Daoy (cell line): ENCODE measurements around the gene MAML3. TPM values are rescaled to one million over a fixed set of nuclear protein-coding genes. Genes with fewer than 3 reads are reported as not detected.
"Not testable (repeated sequence)": the region's sequence is repeated elsewhere in the genome, so short reads cannot be mapped to it uniquely, and the experiment has no call there.

ENCODE experiments used
- DNase-seq: peaks from one replicate; pipeline ENCODE4 v3.0.0-alpha.2; 2015; ENCODE audit warnings: low read depth
- total RNA-seq: library from RNA; depleted of rRNA; stranded (reverse); fragments of >200 nt; shearing (Covaris generic); gene quantifications from 2 replicates; pipeline ENCODE4 v1.2.3, GENCODE V29; 2014

Gene MAML3
- total RNA-seq, 1 experiment from 2014 or later = 2.7 TPM

GRCh38 chr4:139732991-139733570 is 420.9 kb downstream of the MAML3 start:
- no peak for DNase-seq

GRCh38 chr4:139728840-139729239 is 425.1 kb downstream of the MAML3 start:
- no peak for DNase-seq

GRCh38 chr4:139728146-139728545 is 425.8 kb downstream of the MAML3 start:
- no peak for DNase-seq

- no peak for DNase-seq
Observed at GRCh38 chr4:139726615-139727014, 427.4 kb downstream of the MAML3 start.

DNA sequence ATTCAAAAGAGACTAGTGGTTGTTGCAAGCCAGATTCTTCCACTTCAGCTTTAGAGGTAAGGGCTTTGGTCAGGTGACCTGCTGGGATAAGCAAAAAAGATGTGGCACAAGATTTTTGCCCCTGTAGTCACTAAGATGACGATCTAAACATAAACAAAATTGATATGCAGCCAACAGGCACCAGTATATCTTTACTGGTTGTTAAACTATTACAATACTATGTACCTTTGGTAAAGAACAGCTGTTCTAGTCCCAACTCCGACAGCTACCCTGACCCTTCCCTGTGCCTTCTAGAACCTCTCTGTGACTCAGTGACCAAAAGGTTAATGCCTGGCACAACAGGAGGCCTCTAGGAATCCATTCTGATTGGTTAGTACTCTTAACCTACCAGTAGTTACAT is 428.7 kb downstream of the MAML3 start:
- DNase-seq = no peak

DNA sequence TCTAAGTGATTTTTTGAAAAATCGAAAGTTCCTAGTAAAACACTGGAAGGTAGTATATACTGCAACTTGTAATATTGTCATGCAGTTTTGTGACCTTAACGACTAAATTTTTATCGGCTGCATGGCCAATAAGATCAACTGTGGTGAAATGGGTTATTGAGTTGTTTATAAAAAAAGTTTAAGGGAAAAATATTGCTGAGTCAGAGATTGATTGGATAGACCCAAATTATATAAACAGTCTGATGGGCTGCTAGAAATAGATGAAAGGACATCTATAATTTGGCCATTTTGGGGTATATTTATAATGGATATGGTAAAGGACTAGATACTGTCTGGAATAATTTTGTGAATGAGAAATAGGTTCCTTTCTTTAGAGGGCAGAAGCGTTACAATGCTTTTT is 432.2 kb downstream of the MAML3 start:
- DNase-seq = no peak

GRCh38 chr4:139720806-139721205 is 433.2 kb downstream of the MAML3 start:
- DNase-seq = no peak

DNA sequence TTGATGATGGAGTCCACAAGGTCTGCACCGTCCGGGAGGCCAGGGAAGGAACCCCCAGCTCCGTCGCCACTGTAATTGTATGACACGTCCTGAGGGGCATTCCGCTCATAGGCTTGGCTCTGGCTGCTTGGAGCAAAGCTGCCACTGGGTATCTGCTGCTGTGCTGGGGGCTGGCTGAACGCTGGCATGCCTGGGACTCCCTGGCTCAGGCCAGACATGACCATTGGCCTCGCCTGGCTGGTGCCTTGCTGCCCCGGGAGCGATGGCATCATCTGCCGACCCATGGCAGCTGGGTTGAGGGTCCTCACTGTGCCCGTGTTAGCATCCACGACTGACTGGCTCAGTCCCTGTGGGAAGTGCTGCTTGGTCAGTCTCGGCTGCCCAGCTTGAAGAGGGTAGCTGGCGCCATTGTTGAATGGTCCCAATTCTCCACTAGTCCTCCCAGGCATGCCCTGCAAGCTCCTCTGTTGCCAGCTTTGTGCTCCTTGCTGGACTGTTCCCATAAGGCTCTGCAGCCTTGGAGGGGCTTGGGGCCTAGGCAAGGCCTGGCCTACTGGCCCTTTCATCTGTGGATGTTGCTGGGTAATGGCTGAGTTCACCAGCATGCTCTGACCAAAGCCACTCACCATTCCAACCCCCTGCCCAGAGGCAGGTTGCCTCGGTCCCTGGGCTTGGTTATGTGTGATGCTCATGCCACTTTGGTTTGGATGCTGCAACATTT is 434.4 kb downstream of the MAML3 start:
- DNase-seq = no peak

DNA sequence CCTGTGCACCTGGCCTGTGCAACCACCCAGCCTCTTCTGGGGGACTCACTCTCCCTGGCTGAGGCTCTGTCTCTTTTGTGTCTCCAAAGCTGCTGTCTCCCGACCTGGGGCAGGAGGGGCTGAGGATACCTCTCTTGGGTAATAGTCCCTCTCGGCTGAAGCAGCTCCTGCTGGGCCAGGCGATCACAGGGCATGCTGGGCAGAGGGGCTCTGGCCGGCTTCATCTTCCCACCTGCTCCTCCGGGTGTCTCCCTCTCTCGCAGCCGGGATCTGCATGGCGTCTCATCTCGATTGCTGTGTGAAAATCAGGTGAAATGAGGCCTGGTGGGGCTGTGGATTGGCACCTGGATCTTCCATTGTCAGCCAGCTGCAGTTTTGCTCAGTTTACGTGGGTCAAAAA is 435.2 kb downstream of the MAML3 start:
- DNase-seq = no peak

GRCh38 chr4:139718358-139718757 is 435.6 kb downstream of the MAML3 start:
- DNase-seq = no peak

GRCh38 chr4:139715746-139716391 is 438.1 kb downstream of the MAML3 start:
- no peak for DNase-seq

DNA sequence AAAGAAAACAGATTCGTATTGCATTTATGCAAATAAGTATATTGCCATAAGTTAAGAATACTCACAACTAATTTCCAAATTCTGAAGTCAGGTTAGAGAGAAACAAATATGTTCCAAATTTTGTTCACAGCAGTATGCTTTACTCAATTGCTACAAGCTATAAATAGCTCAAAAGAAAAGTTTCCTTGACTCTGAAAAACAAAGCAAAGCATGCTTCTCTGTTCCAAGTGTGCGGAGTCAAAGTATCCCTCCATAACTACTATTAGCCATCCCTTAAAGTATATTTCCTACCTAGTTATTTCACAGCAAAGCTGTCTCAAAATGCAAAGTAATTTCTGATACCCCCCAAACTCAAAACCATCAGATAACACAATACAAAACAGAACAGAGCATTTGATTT is 441.1 kb downstream of the MAML3 start:
- DNase-seq = no peak

GRCh38 chr4:139711461-139711860 is 442.5 kb downstream of the MAML3 start:
- no peak for DNase-seq

DNA sequence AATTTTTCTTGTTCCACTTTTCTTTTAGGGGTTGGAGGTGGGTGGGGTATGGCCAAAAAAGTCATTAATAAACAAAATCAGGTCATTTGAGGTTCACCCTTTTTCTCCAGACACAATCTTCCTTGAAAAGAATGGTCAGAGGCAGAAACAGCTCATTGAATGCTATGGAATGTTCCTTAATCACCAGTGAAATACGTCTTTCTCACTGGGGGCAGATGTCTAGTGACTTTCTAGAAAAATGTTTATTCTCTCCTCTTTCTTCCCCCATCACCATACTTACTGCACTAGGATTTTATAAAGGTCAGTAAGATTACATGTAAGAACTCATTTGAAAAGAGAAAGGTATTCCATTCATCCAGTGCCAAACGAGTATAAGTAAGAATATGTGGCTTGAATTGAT is 443.9 kb downstream of the MAML3 start:
- no peak for DNase-seq

DNA sequence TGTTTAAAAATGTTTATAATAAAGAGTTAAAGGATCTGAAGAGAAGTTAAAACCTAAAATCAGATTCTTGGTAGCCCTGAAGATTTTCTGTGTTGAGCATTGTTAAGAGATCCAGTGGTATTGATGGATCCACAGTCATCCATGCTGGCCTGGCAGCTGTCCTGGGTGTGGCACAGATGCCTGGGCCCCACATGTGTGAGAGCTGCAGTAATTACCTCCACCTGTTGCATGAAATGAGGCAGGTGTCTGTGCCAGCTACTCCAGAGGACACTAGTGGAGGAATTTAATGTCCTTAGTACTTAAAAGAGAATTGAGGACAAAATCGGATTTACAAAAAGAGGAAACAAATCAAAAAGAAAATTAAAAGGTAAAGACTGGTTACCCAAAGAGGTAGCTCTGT is 444.3 kb downstream of the MAML3 start:
- DNase-seq = no peak

DNA sequence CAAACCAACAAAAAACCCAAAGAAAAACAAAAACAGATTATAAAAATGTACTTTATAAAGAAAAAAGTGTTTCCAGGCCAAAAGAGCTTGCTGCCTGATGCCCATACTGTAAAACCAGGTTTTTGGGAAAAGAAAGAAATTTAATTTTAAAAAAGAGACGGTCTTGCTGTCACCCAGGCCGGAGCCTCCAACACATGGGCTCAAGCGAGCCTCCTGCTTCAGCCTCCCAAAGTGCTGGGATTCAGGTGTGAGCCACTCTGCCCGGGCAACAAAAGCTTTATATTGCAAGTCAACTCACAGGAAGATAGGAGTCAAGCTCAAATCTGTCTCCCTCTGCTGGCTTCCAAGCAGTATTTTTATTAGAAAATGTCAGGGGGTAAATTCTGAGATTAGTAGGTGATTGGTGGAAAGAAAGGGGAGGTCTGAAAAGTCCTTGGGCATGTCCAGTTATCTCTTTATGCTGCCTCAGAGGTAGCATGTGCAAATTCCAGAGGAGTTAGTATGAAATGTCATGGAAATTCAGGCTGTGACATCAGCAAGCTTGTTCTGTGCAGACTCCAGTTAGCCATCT is 449.0 kb downstream of the MAML3 start:
- DNase-seq = no peak

DNA sequence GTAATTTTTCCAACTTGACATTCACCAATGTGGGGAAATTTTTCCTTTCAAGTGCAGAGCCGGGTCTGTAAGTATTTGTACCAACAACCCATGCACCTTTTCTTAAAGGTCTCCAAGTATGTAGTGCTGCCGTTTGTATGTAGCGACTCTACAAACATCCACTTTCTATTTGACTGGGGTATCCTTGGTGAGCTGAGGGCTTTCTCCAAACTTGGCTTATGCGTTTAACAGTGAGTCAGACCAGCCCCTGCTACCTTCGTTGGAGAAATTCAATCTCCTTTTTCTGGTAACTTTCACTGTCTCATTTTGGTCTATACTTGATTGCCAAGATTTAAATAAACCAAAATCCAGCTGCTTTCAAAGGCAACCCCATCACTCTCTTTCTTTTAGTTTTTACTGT is 453.4 kb downstream of the MAML3 start:
- no peak for DNase-seq

GRCh38 chr4:139698167-139698925 is 455.6 kb downstream of the MAML3 start:
- DNase-seq = not testable (repeated sequence)

DNA sequence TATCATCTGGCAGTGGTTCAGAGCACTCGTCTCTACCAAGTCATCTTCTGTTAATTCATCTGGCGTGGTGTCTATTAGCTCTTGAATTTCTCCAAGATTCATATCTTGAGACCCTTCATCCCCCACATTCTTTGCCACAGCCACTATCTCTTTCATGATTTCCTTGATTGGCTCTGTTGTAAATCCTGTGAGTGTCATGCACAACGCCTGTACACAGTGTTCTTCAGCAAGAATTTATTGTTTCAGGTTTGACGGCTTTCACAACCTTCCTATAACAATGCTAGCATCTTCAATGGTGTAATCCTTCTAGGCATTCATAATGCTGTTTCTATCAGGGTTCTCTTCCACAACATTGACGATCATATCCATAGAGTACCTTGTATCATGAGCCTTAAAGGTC is 457.5 kb downstream of the MAML3 start:
- DNase-seq = no peak

DNA sequence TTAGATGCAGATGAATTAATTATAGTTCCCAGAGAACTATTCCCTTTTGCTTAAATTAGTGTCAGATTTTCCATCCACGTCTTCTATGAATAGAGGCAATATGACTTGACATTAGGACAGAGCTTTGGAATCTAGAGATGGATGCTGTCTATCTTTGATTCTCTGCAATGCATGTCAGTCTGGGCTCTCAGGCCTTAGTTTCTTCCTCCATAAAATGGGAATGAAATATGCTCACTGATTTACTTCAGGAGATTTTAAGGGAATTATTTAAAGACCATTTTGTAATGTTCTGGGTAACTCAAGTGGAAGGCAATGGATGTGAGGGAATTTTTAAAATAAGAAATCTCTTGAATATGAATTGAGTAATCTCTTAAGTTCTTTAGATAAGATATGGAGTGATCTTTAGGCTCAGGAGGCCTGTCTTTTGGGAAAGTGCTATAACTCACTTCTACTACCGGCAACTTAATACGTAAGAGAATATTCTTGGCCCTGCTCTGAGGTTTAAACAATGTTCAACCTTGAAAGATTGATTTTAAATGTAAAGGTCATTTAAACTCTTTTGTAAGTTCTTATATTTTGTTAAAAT is 459.4 kb downstream of the MAML3 start:
- DNase-seq = no peak

- no peak for DNase-seq
Observed at GRCh38 chr4:139692309-139693012, 461.5 kb downstream of the MAML3 start.
